Measurements from ENCODE around the gene AP1G1.
A peak's percentile ranks its signal among the peaks of the same experiment; 100 is the strongest.
"Not testable (repeated sequence)": the region's sequence is repeated elsewhere in the genome, so short reads cannot be mapped to it uniquely, and the experiment has no call there.

Gene AP1G1

GRCh38 chr16:71808593-71809459 lies at the start of gene AP1G1:
Gene AP1G1 (minus strand): TSS chr16:71808834. CDS start chr16:71789479, 19,355 bp downstream.
- DNase-seq (ENCODE audit: low spot score) (peak; percentile 93), FAIRE-seq (no peak)

- FAIRE-seq (no peak), DNase-seq (ENCODE audit: low spot score) (no peak)
Observed at GRCh38 chr16:71855937-71856662, 47.5 kb upstream of the AP1G1 start.

GRCh38 chr16:71854369-71854948 lies 45.8 kb upstream of the AP1G1 start:
- FAIRE-seq = peak; percentile 76

GRCh38 chr16:71853413-71853812 lies 44.8 kb upstream of the AP1G1 start:
- no peak for DNase-seq (ENCODE audit: low spot score)
- FAIRE-seq = no peak

More at GRCh38 chr16:71854369-71854948, 45.8 kb upstream of the AP1G1 start:
- peak; percentile 61 for DNase-seq (ENCODE audit: low spot score)

GRCh38 chr16:71852561-71852960 lies 43.9 kb upstream of the AP1G1 start:
- DNase-seq (ENCODE audit: low spot score) = no peak
- no peak for FAIRE-seq

GRCh38 chr16:71852158-71852557 lies 43.5 kb upstream of the AP1G1 start:
- DNase-seq (ENCODE audit: low spot score) = no peak
- FAIRE-seq = no peak

GRCh38 chr16:71851746-71852145 lies 43.1 kb upstream of the AP1G1 start:
- DNase-seq (ENCODE audit: low spot score) (no peak), FAIRE-seq (no peak)

GRCh38 chr16:71848622-71849021 lies 40.0 kb upstream of the AP1G1 start:
- no peak for FAIRE-seq

GRCh38 chr16:71847096-71847495 lies 38.5 kb upstream of the AP1G1 start:
- FAIRE-seq (no peak), DNase-seq (ENCODE audit: low spot score) (no peak)

More at GRCh38 chr16:71848622-71849021, 40.0 kb upstream of the AP1G1 start:
- DNase-seq (ENCODE audit: low spot score) = no peak

- DNase-seq (ENCODE audit: low spot score) (no peak), FAIRE-seq (no peak)
Observed at GRCh38 chr16:71846431-71846830, 37.8 kb upstream of the AP1G1 start.

- FAIRE-seq (no peak), DNase-seq (ENCODE audit: low spot score) (peak; percentile 78)
Observed at GRCh38 chr16:71845639-71846430, 37.2 kb upstream of the AP1G1 start, which contains the start of gene ATXN1L. Gene ATXN1L (plus strand): TSS chr16:71845976. CDS start chr16:71849741, 3,765 bp downstream.

- DNase-seq (ENCODE audit: low spot score) (no peak), FAIRE-seq (no peak)
Observed at GRCh38 chr16:71843572-71843971, 34.9 kb upstream of the AP1G1 start.

GRCh38 chr16:71840052-71840451 lies 31.4 kb upstream of the AP1G1 start:
- FAIRE-seq (no peak), DNase-seq (ENCODE audit: low spot score) (no peak)

- FAIRE-seq (no peak), DNase-seq (ENCODE audit: low spot score) (no peak)
Observed at GRCh38 chr16:71837150-71837549, 28.5 kb upstream of the AP1G1 start.

GRCh38 chr16:71834291-71834690 lies 25.7 kb upstream of the AP1G1 start:
- FAIRE-seq (no peak), DNase-seq (ENCODE audit: low spot score) (no peak)

GRCh38 chr16:71832112-71832511 lies 23.5 kb upstream of the AP1G1 start:
- DNase-seq (ENCODE audit: low spot score); FAIRE-seq: not testable (repeated sequence)

- DNase-seq (ENCODE audit: low spot score); FAIRE-seq: not testable (repeated sequence)
Observed at GRCh38 chr16:71831698-71832097, 23.1 kb upstream of the AP1G1 start.

- DNase-seq (ENCODE audit: low spot score) (no peak), FAIRE-seq (no peak)
Observed at GRCh38 chr16:71830359-71830758, 21.7 kb upstream of the AP1G1 start.

- DNase-seq (ENCODE audit: low spot score) = no peak
- FAIRE-seq = no peak
Observed at GRCh38 chr16:71826533-71827017, 17.9 kb upstream of the AP1G1 start.

GRCh38 chr16:71817155-71817500 lies 8.5 kb upstream of the AP1G1 start:
- DNase-seq (ENCODE audit: low spot score); FAIRE-seq: not testable (repeated sequence)

GRCh38 chr16:71811261-71811803 lies 2.7 kb upstream of the AP1G1 start:
- DNase-seq (ENCODE audit: low spot score) = no peak
- no peak for FAIRE-seq
